Gastrocnemius medialis (tissue), 4 donors: ENCODE data around the gene LARP1.

Experiments
- CTCF ChIP-seq, 5 experiments: fragments of 450-650 bp in 3 of 5; fragments of 200-600 bp in 2 of 5; sonication (generic) in 2 of 5; IDR thresholded peaks in 4 of 5; conservative IDR thresholded peaks in 1 of 5; 1 replicate in 4 of 5; 2 replicates in 1 of 5; pipeline ENCODE4 v1.5.1; 2016 to 2019; ENCODE audit warnings: antibody characterized with exemption in 5 of 5, mild to moderate bottlenecking in 3 of 5, moderate library complexity in 3 of 5
- POLR2A ChIP-seq, 2 donors: fragments of 450-650 bp; IDR thresholded peaks; one replicate each; pipeline ENCODE4 v1.6.1; 2017; ENCODE audit warnings: antibody characterized with exemption in 2 of 2, mild to moderate bottlenecking in 2 of 2, moderate library complexity in 2 of 2

DNA sequence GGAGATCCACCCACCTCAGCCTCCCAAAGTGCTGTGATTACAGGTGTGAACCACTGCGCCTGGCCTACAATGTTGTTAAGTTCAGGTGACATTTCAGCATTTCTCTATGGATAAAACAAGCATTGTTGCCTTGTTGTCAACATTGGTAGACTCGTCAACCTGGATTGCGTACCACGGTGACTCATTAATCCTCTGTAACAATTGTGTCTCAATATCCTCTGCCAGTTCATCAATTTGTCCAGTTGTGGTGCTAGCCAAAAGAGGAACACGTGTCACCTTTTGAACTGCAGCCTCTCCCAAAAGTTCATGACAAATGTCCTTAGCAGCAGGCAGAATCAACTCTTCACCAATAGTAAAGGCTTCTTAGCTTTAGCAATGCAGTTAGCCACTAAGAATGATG is 46.3 kb upstream of the LARP1 start:
- TF ChIP-seq CTCF (IDR thresholded peaks at IDR 0.05 in 4 of 5, conservative IDR thresholded peaks at IDR 0.05 in 1 of 5) (no peak), POLR2A (IDR thresholded peaks at IDR 0.05) (no peak)
